K562 (cell line): ENCODE measurements around the gene PIGV. TPM values are rescaled to one million over a fixed set of nuclear protein-coding genes. Genes with fewer than 3 reads are reported as not detected.

Experiments used
- GTF2A2 ChIP-seq: IDR thresholded peaks from 2 replicates; pipeline ENCODE4 v1.6.1; 2016; ENCODE audit warnings: mild to moderate bottlenecking, missing genetic modification characterization, missing compliant biosample characterization
- HMGN3 ChIP-seq: IDR thresholded peaks from 2 replicates; pipeline ENCODE4 v1.6.1; 2011; ENCODE audit warnings: borderline replicate concordance, low read depth, mild to moderate bottlenecking, mixed read lengths, low read length; ENCODE audit not compliant: insufficient read length; ENCODE audit errors: extremely low read depth
- ILK ChIP-seq: fragments of 450-650 bp; IDR thresholded peaks from 2 replicates; pipeline ENCODE4 v1.6.1; 2016; ENCODE audit warnings: missing genetic modification characterization, low read depth, mild to moderate bottlenecking, missing compliant biosample characterization, moderate library complexity, borderline replicate concordance
- LCOR ChIP-seq: sonication (generic); formaldehyde crosslinking; IDR thresholded peaks from 2 replicates; pipeline ENCODE4 v1.8.0; 2022; ENCODE audit warnings: mild to moderate bottlenecking, missing genetic modification reagents
- MBD1 ChIP-seq: fragments of 250-450 bp; sonication (Bioruptor Pico); IDR thresholded peaks from 2 replicates; pipeline ENCODE4 v1.8.0; 2022; ENCODE audit warnings: inconsistent platforms
- NFATC3 ChIP-seq: fragments of 450-650 bp; IDR thresholded peaks from 2 replicates; pipeline ENCODE4 v1.6.1; 2017; ENCODE audit warnings: mild to moderate bottlenecking
- SMARCE1 ChIP-seq: fragments of 450-650 bp; IDR thresholded peaks from 2 replicates; pipeline ENCODE4 v1.7.1; 2016; ENCODE audit warnings: mild to moderate bottlenecking
- ZBTB17 ChIP-seq: fragments of 450-650 bp; formaldehyde crosslinking; IDR thresholded peaks from 2 replicates; pipeline ENCODE4 v1.4.0; 2020; ENCODE audit warnings: mild to moderate bottlenecking
- ZBTB26 ChIP-seq: fragments of 450-650 bp; formaldehyde crosslinking; IDR thresholded peaks from 2 replicates; pipeline ENCODE4 v1.4.0; 2022; ENCODE audit warnings: missing genetic modification characterization
- ZBTB40 ChIP-seq, 2 experiments: fragments of 450-650 bp in 1 of 2; sonication (generic) in 1 of 2; formaldehyde crosslinking in 1 of 2; IDR thresholded peaks; 2 replicates each; pipeline versions ENCODE4 v1.7.1 to v1.9.0; 2016 to 2022; ENCODE audit warnings: inconsistent platforms in 1 of 2, mild to moderate bottlenecking in 1 of 2, missing genetic modification reagents in 1 of 2
- ZNF263 ChIP-seq: sonication (generic); formaldehyde crosslinking; IDR thresholded peaks from 2 replicates; pipeline ENCODE4 v1.8.0; 2022; ENCODE audit warnings: mild to moderate bottlenecking, missing genetic modification reagents, borderline replicate concordance
- ZNF395 ChIP-seq: fragments of 200-800 bp; sonication (Bioruptor generic); IDR thresholded peaks from 2 replicates; pipeline ENCODE4 v1.6.1; 2017; ENCODE audit warnings: missing genetic modification characterization, missing compliant biosample characterization
- ZNF655 ChIP-seq: fragments of 250-450 bp; sonication (Bioruptor Pico); IDR thresholded peaks from 2 replicates; pipeline ENCODE4 v1.5.0; 2021
- polyA plus RNA-seq, 8 experiments: library from polyadenylated mRNA; depleted of rRNA in 4 of 8; stranded (reverse) in 5 of 8; unstranded in 3 of 8; fragments of >200 nt; fragmentation: Nextera tagmentation in 2 of 8; fragmentation: Illumina TruSeq in 1 of 8; extraction: Ambion mirVana in 2 of 8; extraction: Trizol in 1 of 8; gene quantifications; 2 replicates each; pipeline versions ENCODE4 v1.2.1 to v1.2.3, GENCODE V29; 2011 to 2014; ENCODE audit warnings: inconsistent platforms in 1 of 8, missing spikeins in 1 of 8
- total RNA-seq, 7 experiments: library from RNA; depleted of rRNA in 6 of 7; stranded (reverse); fragments of >200 nt in 6 of 7; fragmentation: Illumina TruSeq in 2 of 7; extraction: Trizol in 2 of 7; gene quantifications; 2 replicates each; pipeline versions ENCODE4 v1.2.1 to v1.2.3, GENCODE V29; 2011 to 2021; ENCODE audit warnings: low replicate concordance in 1 of 7

Gene PIGV
- total and polyA plus RNA-seq, 9 of the 15 experiments (the other 6 are each of a cell fraction or from before 2014, with no cell fraction given): 8.4 to 21.8 (median 11.7) TPM

- TF ChIP-seq MBD1 (CRISPR knock-in tag): no peak
- TF ChIP-seq LCOR (CRISPR knock-in tag): peak; percentile 95
- TF ChIP-seq ILK (tag): no peak
- peak; percentile 64; the same call in 1 of the 2 replicates for TF ChIP-seq NFATC3
- TF ChIP-seq HMGN3: peak; percentile 57
- TF ChIP-seq SMARCE1: peak; percentile 89
- TF ChIP-seq ZBTB17: no peak
- no peak for TF ChIP-seq ZNF655 (CRISPR knock-in tag)
- no peak for TF ChIP-seq ZBTB26 (CRISPR knock-in tag)
- peak; percentile 95 for TF ChIP-seq ZNF395 (CRISPR knock-in tag)
- TF ChIP-seq GTF2A2 (tag): no peak
- no peak for TF ChIP-seq ZBTB40 (IDR thresholded peaks at IDR 0.05)
- no peak for TF ChIP-seq ZBTB40 (CRISPR knock-in tag; IDR thresholded peaks at IDR 0.05)
- TF ChIP-seq ZNF263 (CRISPR knock-in tag): no peak
Measured at GRCh38 chr1:26791626-26792025, 3.9 kb downstream of the PIGV start (continued).
